Measurements from ENCODE around the gene GNG7. TPM values are rescaled to one million over a fixed set of nuclear protein-coding genes. Genes with fewer than 3 reads are reported as not detected.
A peak's percentile ranks its signal among the peaks of the same experiment; 100 is the strongest.

The GNG7 gene
- polyA plus RNA-seq, 1 of the 3 experiments (the other 2 are of a cell fraction): 2.2 TPM

- TF ChIP-seq USF1 (IDR thresholded peaks at IDR 0.05; ENCODE audit: borderline replicate concordance, low read depth): 0 out of 2 replicates have a peak, but pooled peaks have one; percentile 13
- TF ChIP-seq FOXM1 (IDR thresholded peaks at IDR 0.05; ENCODE audit: low read depth): no peak
- TF ChIP-seq JUND (IDR thresholded peaks at IDR 0.05): peak; percentile 91
- TF ChIP-seq GABPA (IDR thresholded peaks at IDR 0.05; ENCODE audit: low read depth): 0 out of 2 replicates have a peak, but pooled peaks have one; percentile 12
- TF ChIP-seq ELF1 (IDR thresholded peaks at IDR 0.05): no peak
- no peak for TF ChIP-seq RFX5 (IDR thresholded peaks at IDR 0.05; ENCODE audit: low read length)
- TF ChIP-seq TAF1 (IDR thresholded peaks at IDR 0.05; ENCODE audit: borderline replicate concordance, low read depth, low read length): peak; percentile 8; the same call in 1 of the 2 replicates
Observed at GRCh38 chr19:2627319-2627829, 75.1 kb downstream of the GNG7 start (continued).

GRCh38 chr19:2625434-2625833 is 77.1 kb downstream of the GNG7 start:
- H3K9me2 ChIP-seq: no peaks in the 10 kb centered on the region
- no peaks in the 10 kb centered on the region for H4K20me1 ChIP-seq (ENCODE audit: insufficient read depth)
- no peak overlapping the region for H3K27ac ChIP-seq (ENCODE audit: low read depth in 2 of 2, low read length in 1 of 2)
- no peaks in the 10 kb centered on the region for H3K27me3 ChIP-seq (ENCODE audit: insufficient read depth)
- 94% methylated on average over 9 of the region's 9 CpGs for WGBS (ENCODE audit: low lambda C conversion rate)
- H3K36me3 ChIP-seq (replicated peaks in 1 of 2; ENCODE audit: control insufficient read depth in 1 of 2, insufficient read depth in 2 of 2, low read length in 1 of 2): no peaks in the 10 kb centered on the region
- peaks cover 7% of the 10 kb centered on the region for H3F3A ChIP-seq (replicated peaks; ENCODE audit: insufficient read depth)
- 0 out of 2 replicates have a peak, but pooled peaks cover 2% of the 10 kb centered on the region for H3K9me3 ChIP-seq
- no peak for DNase-seq
- H2AFZ ChIP-seq (ENCODE audit: low read depth): no peak overlapping the region
- H3K4me3 ChIP-seq (ENCODE audit: low read depth in 2 of 2, low read length in 1 of 2): no peak overlapping the region
- ChIA-PET POLR2A (no interaction called here), CTCF (interaction anchor here (0.6 to 14.0 kb wide), 6 partner anchors 11 to 46 kb away, joined by 3 to 116 read pairs (median 7); no protein-coding TSS in a partner anchor)
- TF ChIP-seq REST (IDR thresholded peaks at IDR 0.05; ENCODE audit: low read depth, low read length): no peak
- no peak for TF ChIP-seq GABPA (IDR thresholded peaks at IDR 0.05; ENCODE audit: low read depth)
- TF ChIP-seq SIN3A (IDR thresholded peaks at IDR 0.05; ENCODE audit: borderline replicate concordance, low read depth, low read length): no peak
- no peak for TF ChIP-seq MAX (IDR thresholded peaks at IDR 0.05; ENCODE audit: low read depth)
- no peak for TF ChIP-seq NRF1 (IDR thresholded peaks at IDR 0.05; ENCODE audit: low read depth, low read length)
- TF ChIP-seq POLR2AphosphoS5 (IDR thresholded peaks at IDR 0.05; ENCODE audit: low read depth, low read length): no peak
- no peak for TF ChIP-seq EP300 (IDR thresholded peaks at IDR 0.05; ENCODE audit: borderline replicate concordance in 1 of 2, low read depth in 1 of 2, low read length in 1 of 2)
- no peak for TF ChIP-seq USF2 (IDR thresholded peaks at IDR 0.05; ENCODE audit: borderline replicate concordance, low read depth, low read length)
- no peak for TF ChIP-seq JUND (IDR thresholded peaks at IDR 0.05)
- no peak for TF ChIP-seq EZH2phosphoT487 (IDR thresholded peaks at IDR 0.05; ENCODE audit: borderline replicate concordance, low read depth)
- TF ChIP-seq MEF2A (IDR thresholded peaks at IDR 0.05; ENCODE audit: borderline replicate concordance, low read depth): no peak
- no peak for TF ChIP-seq TEAD4 (IDR thresholded peaks at IDR 0.05; ENCODE audit: borderline replicate concordance, insufficient read depth)
- peaks cover 4 to 7% of the 10 kb centered on the region in 2 experiments; a peak in 2 of 4 replicates for H3K4me1 ChIP-seq (ENCODE audit: control insufficient read depth in 1 of 2, insufficient read depth in 2 of 2, low read depth in 1 of 2, low read length in 1 of 2)
- H3K9ac ChIP-seq: no peak overlapping the region
- H3K79me2 ChIP-seq (ENCODE audit: insufficient read depth): no peaks in the 10 kb centered on the region
- H3K4me2 ChIP-seq: no peak overlapping the region
